Muscle layer of colon (tissue), 2 donors: Measurements from ENCODE around the gene HDAC8.
"Not testable (repeated sequence)": the region's sequence is repeated elsewhere in the genome, so short reads cannot be mapped to it uniquely, and the experiment has no call there.

Experiments
- H3K27ac ChIP-seq: one replicate; pipeline ENCODE4 v1.7.0; 2013; ENCODE audit warnings: low read depth, mild to moderate bottlenecking, low read length, moderate library complexity
- H3K27me3 ChIP-seq, 2 donors: one replicate each; pipeline ENCODE4 v1.7.0; 2013; ENCODE audit warnings: low read length in 2 of 2, mild to moderate bottlenecking in 2 of 2; ENCODE audit not compliant: insufficient read depth in 2 of 2, control insufficient read depth in 1 of 2
- H3K36me3 ChIP-seq: one replicate; pipeline ENCODE4 v1.7.0; 2013; ENCODE audit warnings: mild to moderate bottlenecking, low read length; ENCODE audit not compliant: insufficient read depth
- H3K4me1 ChIP-seq: one replicate; pipeline ENCODE4 v1.7.0; 2013; ENCODE audit warnings: mild to moderate bottlenecking, low read length; ENCODE audit not compliant: insufficient read depth
- H3K4me3 ChIP-seq, 2 donors: one replicate each; pipeline ENCODE4 v1.7.0; 2013; ENCODE audit warnings: low read length in 2 of 2, low read depth in 1 of 2, mild to moderate bottlenecking in 1 of 2, moderate library complexity in 1 of 2
- H3K9ac ChIP-seq: one replicate; pipeline ENCODE4 v1.7.0; 2013; ENCODE audit warnings: low read length
- H3K9me3 ChIP-seq: one replicate; pipeline ENCODE4 v1.7.0; 2013; ENCODE audit warnings: mild to moderate bottlenecking, low read length
- donor health status: abdominal sarcoma.
- donor health status: Adenocarcinoma of cecum.

HDAC8 gene

DNA sequence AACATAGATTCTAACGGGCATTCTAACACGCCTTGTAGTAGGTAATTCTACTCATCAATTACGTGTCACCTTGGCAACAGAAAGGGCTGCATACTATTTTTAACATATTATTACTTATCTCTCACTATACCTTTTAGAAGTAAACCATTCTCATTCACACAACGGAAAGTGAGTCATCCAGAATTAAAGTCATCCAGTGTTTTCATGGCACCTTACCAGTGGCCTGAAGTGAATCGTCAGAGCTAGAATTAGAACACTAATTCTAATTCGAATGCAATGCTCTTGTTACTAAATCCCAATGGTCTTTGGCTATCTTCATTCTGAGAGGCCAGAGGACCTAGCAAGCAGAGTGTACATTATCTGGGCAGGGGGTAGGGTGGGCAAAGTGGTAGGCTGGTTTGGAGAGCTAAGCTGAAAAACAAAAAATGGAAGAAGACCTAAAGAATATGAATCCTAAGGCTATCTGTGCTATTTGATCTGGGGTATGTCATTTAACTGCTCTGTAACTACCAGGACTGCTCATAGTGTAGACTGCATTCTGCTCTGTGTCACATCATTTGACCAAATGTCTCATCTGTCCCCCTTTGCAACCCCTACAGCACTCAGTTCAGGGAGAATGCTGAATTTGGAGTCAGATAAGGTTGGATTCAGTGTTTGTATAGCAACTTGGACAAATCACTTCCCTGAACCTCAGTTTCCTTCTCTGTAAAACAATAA lies 96.5 kb downstream of the HDAC8 start:
- Histone ChIP-seq H3K9ac (no peak overlapping the region), H3K4me1 (no peaks in the 10 kb centered on the region), H3K27me3 (no peaks in the 10 kb centered on the region), H3K36me3 (no peaks in the 10 kb centered on the region), H3K4me3 (no peak overlapping the region), H3K9me3 (no peaks in the 10 kb centered on the region), H3K27ac (no peak overlapping the region)

DNA sequence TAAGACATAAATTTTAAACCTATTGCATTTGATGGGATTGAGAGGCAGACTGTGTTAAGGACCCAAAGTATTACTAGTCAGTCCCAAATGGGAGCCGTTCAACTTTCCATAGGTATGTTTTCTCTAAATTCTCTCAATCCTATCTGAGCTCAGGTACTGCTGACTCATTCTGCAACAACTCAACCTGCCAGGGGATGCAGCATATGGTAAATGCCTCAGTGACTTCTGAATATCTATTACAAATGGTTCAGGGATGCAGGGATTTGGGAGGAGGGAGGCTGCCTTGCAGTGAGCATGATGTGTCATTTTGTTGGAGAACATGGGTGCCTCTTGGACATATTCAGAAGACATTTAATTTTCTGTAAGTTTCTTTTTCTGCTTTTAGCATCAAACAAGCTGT lies 97.3 kb downstream of the HDAC8 start:
- Histone ChIP-seq H3K4me1 (no peaks in the 10 kb centered on the region), H3K36me3 (no peaks in the 10 kb centered on the region), H3K27ac (no peak overlapping the region), H3K9me3 (no peaks in the 10 kb centered on the region), H3K9ac (no peak overlapping the region), H3K27me3 (no peaks in the 10 kb centered on the region), H3K4me3 (no peak overlapping the region)

DNA sequence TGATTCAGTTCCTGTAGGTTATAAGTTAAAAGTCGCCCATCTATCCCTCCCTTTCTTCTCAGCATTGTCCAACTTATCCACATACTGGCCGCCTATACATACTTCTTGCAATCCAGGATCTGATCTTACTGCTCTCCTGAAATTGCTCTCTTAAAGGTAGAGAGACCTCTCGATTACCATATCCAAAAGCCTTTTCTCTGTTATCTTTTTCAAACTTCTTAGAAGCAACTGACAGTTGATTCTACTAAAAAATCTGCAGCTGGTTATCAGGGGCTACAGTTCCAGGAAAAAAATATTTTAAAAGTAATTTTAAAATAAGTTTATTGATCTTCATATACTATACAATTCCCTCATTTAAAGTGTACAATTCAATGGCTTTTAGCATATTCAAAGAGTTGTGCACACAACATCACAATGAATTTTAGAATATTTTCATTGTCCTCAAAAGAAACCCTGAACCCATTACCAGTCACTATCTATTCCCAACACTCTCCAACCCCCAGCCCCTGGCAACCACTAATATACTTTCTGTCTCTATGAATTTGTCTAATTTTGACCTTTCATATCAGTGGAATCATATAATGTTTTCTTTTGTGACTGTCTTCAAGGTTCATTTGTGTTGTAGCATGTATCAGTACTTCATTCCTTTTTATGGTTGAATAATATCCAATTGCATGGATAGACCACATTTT lies 102.0 kb downstream of the HDAC8 start:
- H3K4me1 ChIP-seq: no peaks in the 10 kb centered on the region
- no peak overlapping the region for H3K4me3 ChIP-seq

DNA sequence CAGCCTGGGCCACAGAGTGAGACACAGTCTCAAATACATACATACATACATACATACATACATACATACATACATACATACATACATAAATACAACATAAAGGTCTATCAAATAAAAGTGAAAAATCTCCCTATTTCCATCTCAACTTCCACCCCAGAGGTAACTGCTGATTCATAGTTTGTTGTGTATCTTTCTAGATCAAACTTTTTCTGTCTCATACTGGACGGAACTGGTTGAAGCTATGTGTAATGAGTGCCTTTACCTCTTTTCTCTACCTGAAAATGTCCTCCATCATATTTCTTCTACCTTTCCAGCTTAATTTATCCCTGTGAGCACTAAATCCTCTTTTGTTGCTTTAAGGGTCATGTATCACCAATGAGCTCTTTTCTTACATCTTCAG lies 102.5 kb downstream of the HDAC8 start:
- Histone ChIP-seq H3K9me3 (no peaks in the 10 kb centered on the region), H3K9ac (no peak overlapping the region), H3K4me1 (no peaks in the 10 kb centered on the region), H3K36me3 (no peaks in the 10 kb centered on the region), H3K27ac (no peak overlapping the region), H3K4me3 (no peak overlapping the region), H3K27me3 (no peaks in the 10 kb centered on the region)

More for the DNA sequence above, 102.0 kb downstream of the HDAC8 start:
- Histone ChIP-seq H3K27ac (no peak overlapping the region), H3K27me3 (no peaks in the 10 kb centered on the region), H3K36me3 (no peaks in the 10 kb centered on the region), H3K9ac (no peak overlapping the region), H3K9me3 (no peaks in the 10 kb centered on the region)

DNA sequence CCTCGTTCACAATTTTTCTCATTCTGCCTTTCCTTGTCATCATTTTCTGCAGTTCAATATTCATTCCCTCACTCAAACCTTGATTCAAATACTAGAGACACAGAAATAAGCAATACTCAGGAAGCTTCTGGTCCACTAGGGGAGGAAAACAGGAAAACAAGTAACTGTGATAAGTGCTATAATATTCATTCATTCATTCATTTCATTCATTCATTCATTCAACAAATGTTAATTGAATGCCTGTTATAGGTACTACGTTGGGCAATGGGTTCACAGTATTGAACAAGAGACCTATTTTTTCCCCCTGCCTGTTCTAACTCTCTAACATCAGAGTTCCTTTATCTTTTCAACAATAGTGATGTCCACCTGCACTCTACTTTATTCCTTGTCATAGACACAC lies 104.0 kb downstream of the HDAC8 start:
- no peak overlapping the region for H3K4me3 ChIP-seq
- H3K9ac ChIP-seq: no peak overlapping the region
- no peak overlapping the region for H3K27ac ChIP-seq
- no peaks in the 10 kb centered on the region for H3K27me3 ChIP-seq
- H3K9me3 ChIP-seq: no peaks in the 10 kb centered on the region
- H3K4me1 ChIP-seq: no peaks in the 10 kb centered on the region
- H3K36me3 ChIP-seq: no peaks in the 10 kb centered on the region

DNA sequence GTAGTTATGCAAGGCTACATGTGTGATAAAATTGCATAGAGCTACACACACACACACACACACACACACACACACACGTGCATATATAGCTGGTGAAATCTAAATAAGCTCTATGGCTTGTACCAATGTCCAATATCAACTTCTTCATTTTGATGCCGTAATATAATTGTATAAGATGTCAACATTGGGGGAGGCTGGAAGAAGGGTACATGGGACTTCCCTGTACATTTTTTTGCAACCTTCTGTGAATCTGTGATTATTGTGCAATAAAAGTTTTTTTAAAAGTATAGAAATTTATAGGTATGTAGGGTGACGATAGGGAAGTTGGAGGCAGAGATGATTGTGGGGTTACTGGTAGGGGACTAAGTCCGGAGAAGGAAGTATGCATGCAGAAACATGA lies 105.5 kb downstream of the HDAC8 start:
- H3K9ac ChIP-seq: no peak overlapping the region
- H3K4me1 ChIP-seq: no peaks in the 10 kb centered on the region
- H3K27ac ChIP-seq: no peak overlapping the region
- no peak overlapping the region for H3K4me3 ChIP-seq
- no peaks in the 10 kb centered on the region for H3K27me3 ChIP-seq
- H3K9me3 ChIP-seq: no peaks in the 10 kb centered on the region
- H3K36me3 ChIP-seq: no peaks in the 10 kb centered on the region

DNA sequence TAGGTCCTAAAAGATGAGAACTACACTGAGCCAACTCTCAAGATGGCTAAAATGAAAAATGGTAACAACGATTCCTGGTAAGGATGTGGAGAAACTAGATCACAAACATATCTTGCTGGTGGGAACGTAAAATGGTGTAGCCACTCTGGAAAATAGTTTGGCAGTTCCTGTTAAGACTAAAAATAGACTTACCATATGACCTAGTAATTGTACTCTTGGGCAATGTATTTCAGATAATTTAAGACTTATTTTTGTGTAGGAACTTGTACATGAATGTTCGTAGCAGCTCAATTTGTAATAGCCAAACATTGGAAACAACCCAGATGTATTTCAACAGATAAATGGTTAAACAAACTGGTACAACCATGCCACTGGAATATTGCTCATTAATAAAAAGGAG lies 106.2 kb downstream of the HDAC8 start:
- no peak overlapping the region for H3K4me3 ChIP-seq
- H3K36me3 ChIP-seq: no peaks in the 10 kb centered on the region
- H3K9me3 ChIP-seq: no peaks in the 10 kb centered on the region
- H3K9ac ChIP-seq: no peak overlapping the region
- H3K27me3 ChIP-seq: no peaks in the 10 kb centered on the region
- no peak overlapping the region for H3K27ac ChIP-seq
- no peaks in the 10 kb centered on the region for H3K4me1 ChIP-seq

DNA sequence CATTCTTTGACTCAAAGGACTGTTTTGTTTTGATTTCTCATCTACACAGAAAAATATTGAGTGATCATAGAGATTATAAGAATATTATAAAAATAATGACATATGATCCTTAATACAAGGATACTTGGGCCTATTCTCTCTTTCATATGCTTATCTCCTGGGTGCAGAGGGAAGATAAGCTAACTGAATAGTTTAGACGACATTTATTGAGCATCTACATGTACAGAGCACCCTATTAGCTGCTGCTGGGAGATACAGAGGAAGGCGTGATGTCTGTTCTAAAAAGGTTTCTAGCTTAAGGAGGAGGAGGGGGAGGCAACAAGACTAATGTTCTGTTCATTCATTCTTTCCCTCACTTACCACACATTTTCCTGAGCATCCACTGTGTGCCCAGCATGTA lies 106.8 kb downstream of the HDAC8 start:
- no peaks in the 10 kb centered on the region for H3K36me3 ChIP-seq
- H3K9me3 ChIP-seq: no peaks in the 10 kb centered on the region
- H3K27me3 ChIP-seq: no peaks in the 10 kb centered on the region
- H3K4me3 ChIP-seq: no peak overlapping the region
- H3K4me1 ChIP-seq: no peaks in the 10 kb centered on the region
- no peak overlapping the region for H3K27ac ChIP-seq
- no peak overlapping the region for H3K9ac ChIP-seq

DNA sequence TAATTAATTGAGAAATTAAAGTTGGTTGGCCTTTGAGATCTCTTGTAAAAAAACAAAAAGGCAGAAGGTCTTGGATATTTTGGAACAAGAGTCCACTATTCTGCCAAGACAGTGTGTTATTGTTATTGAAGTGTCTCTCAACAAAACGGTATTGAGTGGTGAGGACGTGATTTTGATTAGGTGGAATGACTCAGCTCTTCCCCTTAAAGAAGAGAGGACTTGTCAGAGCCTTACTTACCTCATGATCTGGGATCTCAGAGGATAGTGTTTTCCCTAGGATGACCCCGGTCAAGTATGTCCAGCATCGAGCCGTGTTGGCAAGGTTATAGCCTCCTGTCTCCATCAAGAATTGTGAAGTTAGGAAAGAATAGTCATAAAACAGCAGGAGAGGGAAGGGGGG lies 110.9 kb downstream of the HDAC8 start:
- Histone ChIP-seq H3K4me1 (no peaks in the 10 kb centered on the region), H3K36me3 (no peaks in the 10 kb centered on the region), H3K4me3 (no peak overlapping the region), H3K27ac (no peak overlapping the region), H3K9ac (no peak overlapping the region), H3K27me3 (no peaks in the 10 kb centered on the region), H3K9me3 (no peaks in the 10 kb centered on the region)

DNA sequence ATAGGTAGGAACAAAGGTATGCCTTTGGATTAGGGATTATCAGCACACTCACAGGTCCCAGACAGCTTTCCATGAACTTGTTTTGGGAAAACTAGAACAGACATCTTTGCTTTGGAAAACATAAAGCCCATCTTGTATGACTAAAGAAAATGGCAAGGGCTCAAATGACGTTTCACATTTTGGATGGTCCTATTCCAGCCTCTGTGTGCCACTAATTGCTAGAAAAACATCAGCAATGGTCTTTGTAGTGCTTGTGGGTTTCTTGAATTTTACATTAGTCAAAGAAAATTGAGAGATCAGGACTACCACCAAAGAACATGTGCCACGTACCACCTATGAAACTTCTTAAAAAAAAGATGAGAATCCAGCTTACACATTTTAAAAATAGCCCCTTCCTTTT lies 111.4 kb downstream of the HDAC8 start:
- no peaks in the 10 kb centered on the region for H3K9me3 ChIP-seq
- H3K4me3 ChIP-seq: no peak overlapping the region
- H3K36me3 ChIP-seq: no peaks in the 10 kb centered on the region
- H3K4me1 ChIP-seq: no peaks in the 10 kb centered on the region
- no peak overlapping the region for H3K27ac ChIP-seq
- H3K27me3 ChIP-seq: no peaks in the 10 kb centered on the region
- H3K9ac ChIP-seq: no peak overlapping the region

DNA sequence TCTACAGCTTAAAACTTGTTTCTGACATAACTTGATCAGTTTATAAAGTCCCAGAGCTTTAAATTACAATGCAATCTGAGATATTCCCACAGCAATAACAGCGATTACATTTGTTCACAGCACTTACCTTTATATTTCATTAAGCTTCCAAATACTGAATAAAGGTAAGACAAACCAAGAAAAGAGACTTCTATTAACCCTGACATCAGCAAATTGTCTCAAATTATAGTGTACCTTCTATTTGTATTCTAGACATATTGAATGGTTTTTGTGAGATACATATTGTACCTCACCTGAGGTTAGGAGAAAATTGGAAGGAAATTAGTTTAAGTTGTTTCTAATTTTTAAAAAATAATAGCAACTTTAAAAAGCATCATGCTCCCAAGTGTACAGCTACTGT lies 111.9 kb downstream of the HDAC8 start:
- Histone ChIP-seq H3K27me3 (no peaks in the 10 kb centered on the region), H3K36me3 (no peaks in the 10 kb centered on the region), H3K9me3 (no peaks in the 10 kb centered on the region), H3K4me1 (no peaks in the 10 kb centered on the region), H3K4me3 (no peak overlapping the region), H3K9ac (no peak overlapping the region), H3K27ac (no peak overlapping the region)

DNA sequence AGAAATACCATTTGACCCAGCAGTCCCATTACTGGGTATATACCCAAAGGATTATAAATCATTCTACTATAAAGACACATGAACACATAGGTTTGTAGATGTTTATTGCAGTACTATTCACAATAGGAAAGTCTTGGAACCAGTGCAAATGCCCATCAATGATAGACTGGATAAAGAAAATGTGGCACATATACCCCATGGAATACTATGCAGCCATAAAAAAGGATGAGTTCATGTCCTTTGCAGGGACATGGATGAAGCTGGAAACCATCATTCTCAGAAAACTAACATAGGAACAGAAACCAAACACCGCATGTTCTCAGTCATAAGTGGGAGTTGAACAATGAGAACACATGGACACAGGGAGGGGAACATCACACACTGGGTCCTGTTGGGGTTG lies 123.6 kb downstream of the HDAC8 start:
- H3K27me3 ChIP-seq, H3K4me1 ChIP-seq, H3K9me3 ChIP-seq, H3K27ac ChIP-seq, H3K9ac ChIP-seq, H3K4me3 ChIP-seq, H3K36me3 ChIP-seq: not testable (repeated sequence)
